ENCODE results near the gene TPK1.

DNA sequence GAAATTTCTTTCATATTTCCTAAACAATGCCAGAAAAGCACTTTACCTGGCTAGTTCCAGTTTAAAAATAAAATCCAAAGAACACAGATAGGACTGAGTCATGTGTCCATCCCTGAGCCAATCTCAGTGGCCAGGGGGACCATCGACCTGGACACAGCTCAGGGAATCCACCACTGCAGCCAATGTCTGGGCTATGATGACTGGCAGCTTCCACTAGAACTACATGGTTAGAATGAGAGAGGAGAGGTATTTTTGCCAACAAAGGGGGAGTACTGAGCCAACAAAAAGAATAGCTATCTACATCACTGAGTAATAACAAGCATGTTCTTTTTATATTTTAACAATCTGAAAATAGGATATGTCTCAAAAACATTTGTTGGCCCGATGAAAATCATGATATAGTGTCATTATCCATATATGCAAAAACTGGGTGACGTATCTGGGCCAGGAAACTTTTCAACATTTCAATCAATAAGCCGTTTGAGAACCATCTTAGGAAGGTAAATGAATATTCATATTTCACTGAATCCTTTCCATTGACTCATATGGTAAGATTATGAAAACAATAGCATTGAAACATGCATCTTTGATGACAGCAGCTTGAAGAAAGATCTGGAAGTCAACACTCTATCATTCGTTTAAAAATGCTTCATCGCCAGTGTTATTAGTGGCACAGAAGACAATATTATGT lies 104.0 kb downstream of the TPK1 start:
- no peak for TF ChIP-seq POLR2AphosphoS5 (IDR thresholded peaks at IDR 0.05; ENCODE audit: insufficient read depth in 1 of 2, low read depth in 1 of 2)
- TF ChIP-seq, protein P1, sequence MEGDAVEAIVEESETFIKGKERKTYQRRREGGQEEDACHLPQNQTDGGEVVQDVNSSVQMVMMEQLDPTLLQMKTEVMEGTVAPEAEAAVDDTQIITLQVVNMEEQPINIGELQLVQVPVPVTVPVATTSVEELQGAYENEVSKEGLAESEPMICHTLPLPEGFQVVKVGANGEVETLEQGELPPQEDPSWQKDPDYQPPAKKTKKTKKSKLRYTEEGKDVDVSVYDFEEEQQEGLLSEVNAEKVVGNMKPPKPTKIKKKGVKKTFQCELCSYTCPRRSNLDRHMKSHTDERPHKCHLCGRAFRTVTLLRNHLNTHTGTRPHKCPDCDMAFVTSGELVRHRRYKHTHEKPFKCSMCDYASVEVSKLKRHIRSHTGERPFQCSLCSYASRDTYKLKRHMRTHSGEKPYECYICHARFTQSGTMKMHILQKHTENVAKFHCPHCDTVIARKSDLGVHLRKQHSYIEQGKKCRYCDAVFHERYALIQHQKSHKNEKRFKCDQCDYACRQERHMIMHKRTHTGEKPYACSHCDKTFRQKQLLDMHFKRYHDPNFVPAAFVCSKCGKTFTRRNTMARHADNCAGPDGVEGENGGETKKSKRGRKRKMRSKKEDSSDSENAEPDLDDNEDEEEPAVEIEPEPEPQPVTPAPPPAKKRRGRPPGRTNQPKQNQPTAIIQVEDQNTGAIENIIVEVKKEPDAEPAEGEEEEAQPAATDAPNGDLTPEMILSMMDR (IDR thresholded peaks at IDR 0.05) = no peak

All from vagina (tissue), 2 donors.